Ishikawa (cell line): ENCODE data around the gene CACNA1D.

ENCODE experiments used
- CREB1 ChIP-seq: IDR thresholded peaks from 2 replicates; pipeline ENCODE4 v1.6.1; 2012; ENCODE audit warnings: low read depth
- EP300 ChIP-seq: IDR thresholded peaks from 2 replicates; pipeline ENCODE4 v1.6.1; 2012; ENCODE audit warnings: borderline replicate concordance
- MAX ChIP-seq: IDR thresholded peaks from 2 replicates; pipeline ENCODE4 v1.6.1; 2012
- TCF12 ChIP-seq: IDR thresholded peaks from 2 replicates; pipeline ENCODE4 v1.6.1; 2012; ENCODE audit warnings: low read depth
- ZBTB7A ChIP-seq: IDR thresholded peaks from 2 replicates; pipeline ENCODE4 v1.6.1; 2012; ENCODE audit warnings: low read depth
- TF ChIP-seq, protein P1 (sequence below): IDR thresholded peaks from 2 replicates; pipeline ENCODE4 v1.6.1; 2012
- TF ChIP-seq, protein P2 (sequence below): IDR thresholded peaks from 2 replicates; pipeline ENCODE4 v1.6.1; 2012; ENCODE audit warnings: low read depth, mild to moderate bottlenecking

- TF ChIP-seq, protein P1, sequence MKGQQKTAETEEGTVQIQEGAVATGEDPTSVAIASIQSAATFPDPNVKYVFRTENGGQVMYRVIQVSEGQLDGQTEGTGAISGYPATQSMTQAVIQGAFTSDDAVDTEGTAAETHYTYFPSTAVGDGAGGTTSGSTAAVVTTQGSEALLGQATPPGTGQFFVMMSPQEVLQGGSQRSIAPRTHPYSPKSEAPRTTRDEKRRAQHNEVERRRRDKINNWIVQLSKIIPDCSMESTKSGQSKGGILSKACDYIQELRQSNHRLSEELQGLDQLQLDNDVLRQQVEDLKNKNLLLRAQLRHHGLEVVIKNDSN = no peak
- TF ChIP-seq, protein P2, sequence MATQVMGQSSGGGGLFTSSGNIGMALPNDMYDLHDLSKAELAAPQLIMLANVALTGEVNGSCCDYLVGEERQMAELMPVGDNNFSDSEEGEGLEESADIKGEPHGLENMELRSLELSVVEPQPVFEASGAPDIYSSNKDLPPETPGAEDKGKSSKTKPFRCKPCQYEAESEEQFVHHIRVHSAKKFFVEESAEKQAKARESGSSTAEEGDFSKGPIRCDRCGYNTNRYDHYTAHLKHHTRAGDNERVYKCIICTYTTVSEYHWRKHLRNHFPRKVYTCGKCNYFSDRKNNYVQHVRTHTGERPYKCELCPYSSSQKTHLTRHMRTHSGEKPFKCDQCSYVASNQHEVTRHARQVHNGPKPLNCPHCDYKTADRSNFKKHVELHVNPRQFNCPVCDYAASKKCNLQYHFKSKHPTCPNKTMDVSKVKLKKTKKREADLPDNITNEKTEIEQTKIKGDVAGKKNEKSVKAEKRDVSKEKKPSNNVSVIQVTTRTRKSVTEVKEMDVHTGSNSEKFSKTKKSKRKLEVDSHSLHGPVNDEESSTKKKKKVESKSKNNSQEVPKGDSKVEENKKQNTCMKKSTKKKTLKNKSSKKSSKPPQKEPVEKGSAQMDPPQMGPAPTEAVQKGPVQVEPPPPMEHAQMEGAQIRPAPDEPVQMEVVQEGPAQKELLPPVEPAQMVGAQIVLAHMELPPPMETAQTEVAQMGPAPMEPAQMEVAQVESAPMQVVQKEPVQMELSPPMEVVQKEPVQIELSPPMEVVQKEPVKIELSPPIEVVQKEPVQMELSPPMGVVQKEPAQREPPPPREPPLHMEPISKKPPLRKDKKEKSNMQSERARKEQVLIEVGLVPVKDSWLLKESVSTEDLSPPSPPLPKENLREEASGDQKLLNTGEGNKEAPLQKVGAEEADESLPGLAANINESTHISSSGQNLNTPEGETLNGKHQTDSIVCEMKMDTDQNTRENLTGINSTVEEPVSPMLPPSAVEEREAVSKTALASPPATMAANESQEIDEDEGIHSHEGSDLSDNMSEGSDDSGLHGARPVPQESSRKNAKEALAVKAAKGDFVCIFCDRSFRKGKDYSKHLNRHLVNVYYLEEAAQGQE = no peak
- TF ChIP-seq ZBTB7A (no peak), CREB1 (no peak), EP300 (no peak), TCF12 (no peak), MAX (no peak)
Measured at GRCh38 chr3:53754325-53754724, 259.9 kb downstream of the CACNA1D start.
